ENCODE results near the gene CHIA. TPM values are rescaled to one million over a fixed set of nuclear protein-coding genes. Genes with fewer than 3 reads are reported as not detected.

Gene CHIA
- total and polyA plus RNA-seq, 2 of the 4 experiments (the other 2 are of a cell fraction): not detected

- DNase-seq: no peak
- WGBS, 2 experiments (ENCODE audit: extremely low coverage in 2 of 2, insufficient read length in 1 of 2): 11% methylated on average over 9 of the region's 40 CpGs; no CpG with 5 or more reads in 1 of the 2 experiments
Observed at GRCh38 chr1:111270771-111271463, 19.7 kb upstream of the CHIA start.

More at GRCh38 chr1:111270771-111271463, 19.7 kb upstream of the CHIA start:
- Histone ChIP-seq H3K9ac (ENCODE audit: low read depth, low read length) (no peak overlapping the region), H3K4me3 (ENCODE audit: insufficient read depth, low read depth, low read length) (no peak overlapping the region), H4K5ac (ENCODE audit: low read depth, low read length) (no peak overlapping the region), H2BK120ac (ENCODE audit: low read depth, low read length) (no peak overlapping the region), H2AFZ (replicated peaks; ENCODE audit: low read length, poor library complexity) (no peak overlapping the region), H3K79me1 (ENCODE audit: low read depth in 1 of 2, low read length in 2 of 2) (no peaks in the 10 kb centered on the region), H3K4me1 (ENCODE audit: control insufficient read depth, insufficient read depth, low read length) (no peaks in the 10 kb centered on the region), H2BK15ac (ENCODE audit: low read depth, low read length) (no peak overlapping the region), H2AK5ac (ENCODE audit: low read depth, low read length) (no peak overlapping the region), H3K23ac (ENCODE audit: low read depth, low read length) (no peak overlapping the region), H4K91ac (ENCODE audit: insufficient read depth, low read depth, low read length) (no peak overlapping the region), H3K27ac (ENCODE audit: insufficient read depth, low read length) (no peak overlapping the region), H4K8ac (ENCODE audit: low read depth in 2 of 2, low read length in 2 of 2) (no peak overlapping the region), H3K36me3 (ENCODE audit: control insufficient read depth, insufficient read depth, low read length) (no peaks in the 10 kb centered on the region), H3K9me3 (ENCODE audit: control insufficient read depth, insufficient read depth, low read length) (peaks cover 2% of the 10 kb centered on the region; the same call in 1 of the 2 replicates), H4K20me1 (ENCODE audit: insufficient read depth, low read length) (no peaks in the 10 kb centered on the region), H2BK5ac (ENCODE audit: low read depth, low read length, poor library complexity, severe bottlenecking) (no peak overlapping the region), H2AK9ac (replicated peaks; ENCODE audit: low read depth, low read length, poor library complexity) (no peak overlapping the region), H3K4me2 (ENCODE audit: low read depth, low read length) (no peak overlapping the region), H3K56ac (ENCODE audit: extremely low read depth, insufficient read depth, low read length) (no peak overlapping the region), H3K27me3 (ENCODE audit: control insufficient read depth, insufficient read depth, low read length) (peaks cover 25% of the 10 kb centered on the region), H3K14ac (replicated peaks; ENCODE audit: low read depth, low read length) (no peak overlapping the region), H3K9me1 (ENCODE audit: insufficient read depth, low read length) (no peaks in the 10 kb centered on the region), H3K18ac (ENCODE audit: low read depth, low read length) (no peak overlapping the region), H2BK20ac (ENCODE audit: low read depth, low read length) (no peak overlapping the region), H3K4ac (ENCODE audit: low read depth, low read length) (no peak overlapping the region)
- dilution Hi-C loops (cut with HindIII; ENCODE audit: low sequenced_read_pairs, unreplicated experiment) (no loop called here), intact Hi-C loops (cut with micrococcal nuclease) (no loop called here), in situ Hi-C loops (cut with MboI; ENCODE audit: low sequenced_read_pairs) (no loop called here)
- no TSS peak for BruUV-seq (replicated peaks)
- no peak for ATAC-seq (ENCODE audit: low read depth)
- TF ChIP-seq CEBPB (IDR thresholded peaks at IDR 0.05; ENCODE audit: low read depth, low read length): no peak
- no peak for TF ChIP-seq CHD1 (IDR thresholded peaks at IDR 0.05; ENCODE audit: low read depth, low read length)
- no peak for TF ChIP-seq FOS (IDR thresholded peaks at IDR 0.05; ENCODE audit: low read depth, low read length)
- ChIA-PET POLR2A (ENCODE audit: unreplicated experiment) (no interaction called here), CTCF (no interaction called here)
